GM15510 (cell line): ENCODE results near the gene STEAP1B.

Experiments
- POLR2A ChIP-seq: IDR thresholded peaks from 3 replicates; pipeline ENCODE4 v1.6.1; 2011; ENCODE audit warnings: borderline replicate concordance; ENCODE audit not compliant: insufficient read length; ENCODE audit errors: extremely low read depth

Gene STEAP1B

DNA sequence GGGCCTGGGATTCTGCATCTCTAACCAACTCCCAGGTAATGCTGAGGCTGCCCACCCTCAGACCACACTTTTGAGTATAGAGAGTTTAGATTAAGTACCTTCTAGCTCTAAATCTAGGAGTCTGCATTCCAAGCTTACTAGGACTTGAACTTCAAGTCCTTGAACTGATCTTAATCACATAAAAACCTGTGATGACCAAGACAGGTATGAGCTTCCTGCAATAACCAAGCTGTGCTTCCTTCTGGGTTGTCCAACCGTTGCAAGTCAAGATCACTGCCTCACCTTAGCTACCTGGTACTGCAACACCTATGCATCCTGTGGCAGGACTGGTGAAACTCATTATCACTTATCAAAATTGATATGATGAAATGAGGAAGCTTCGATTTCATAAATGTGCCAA is 110.1 kb downstream of the STEAP1B start:
- no peak for TF ChIP-seq POLR2A

DNA sequence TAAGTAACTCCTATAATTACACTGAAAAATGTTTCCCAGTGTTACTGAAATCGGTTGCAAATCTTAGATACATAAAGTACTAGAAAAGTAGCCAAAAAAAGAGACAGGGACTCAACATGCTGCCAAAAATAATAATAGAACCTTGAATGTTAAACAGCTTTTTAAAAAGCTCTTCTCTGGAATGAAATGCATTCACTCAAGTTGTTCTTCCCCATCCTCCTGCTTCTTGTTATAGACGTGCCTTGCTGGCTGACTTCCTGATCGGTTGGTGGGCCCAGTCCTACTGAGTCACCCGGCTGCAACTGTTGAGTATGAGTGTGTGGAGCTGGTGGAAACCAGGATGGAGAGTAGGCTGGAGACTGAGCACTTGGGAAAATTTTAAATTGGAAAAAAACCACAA is 112.4 kb downstream of the STEAP1B start:
- TF ChIP-seq POLR2A, result no peak

DNA sequence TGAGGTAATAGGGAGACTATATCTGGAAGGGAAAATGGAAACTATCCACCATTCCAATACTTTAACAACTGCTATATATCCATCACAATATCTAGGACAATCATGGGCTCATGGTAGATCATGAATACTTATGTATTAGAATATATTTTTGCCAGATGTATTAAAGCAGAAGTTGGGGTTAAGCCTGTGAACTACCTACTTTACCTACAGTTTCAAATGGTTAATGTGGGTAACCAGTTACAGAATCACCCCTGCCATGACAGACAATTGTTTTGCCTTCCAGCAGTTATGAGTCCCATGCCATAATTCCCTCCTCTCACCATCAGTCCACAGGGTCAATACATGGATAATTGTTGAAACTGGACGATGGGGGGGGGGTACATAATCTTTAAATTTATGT is 113.1 kb downstream of the STEAP1B start:
- no peak for TF ChIP-seq POLR2A

DNA sequence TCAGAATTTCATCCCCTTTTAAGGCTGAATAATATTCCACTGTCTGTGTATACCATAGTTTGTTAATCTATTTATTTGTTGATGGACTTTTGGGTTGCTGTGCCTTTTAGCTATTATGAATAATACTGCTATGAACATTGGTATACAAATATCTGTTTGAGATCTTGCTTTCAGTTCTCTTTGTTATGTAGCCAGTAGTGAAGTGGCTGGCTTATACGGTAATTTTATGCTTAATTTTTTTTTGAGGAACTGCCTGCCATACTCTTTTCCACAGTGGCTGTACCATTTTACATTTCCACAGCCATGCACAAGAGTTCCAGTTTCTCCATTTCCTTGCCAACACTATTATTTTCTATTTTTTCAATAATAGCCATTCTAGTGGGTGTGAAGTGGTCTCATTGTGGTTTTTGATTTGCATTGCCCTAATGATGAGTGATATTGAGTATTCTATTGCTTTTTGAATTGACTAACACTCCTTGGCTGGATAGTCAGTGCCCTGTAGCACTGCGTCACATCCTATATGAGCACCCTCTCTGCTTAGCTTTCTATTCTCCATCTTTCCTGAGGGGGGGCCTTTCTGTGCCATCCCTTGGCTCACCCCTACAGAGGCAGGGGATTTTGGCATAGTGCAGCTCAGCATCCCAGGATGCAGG is 113.7 kb downstream of the STEAP1B start:
- TF ChIP-seq POLR2A, result no peak

DNA sequence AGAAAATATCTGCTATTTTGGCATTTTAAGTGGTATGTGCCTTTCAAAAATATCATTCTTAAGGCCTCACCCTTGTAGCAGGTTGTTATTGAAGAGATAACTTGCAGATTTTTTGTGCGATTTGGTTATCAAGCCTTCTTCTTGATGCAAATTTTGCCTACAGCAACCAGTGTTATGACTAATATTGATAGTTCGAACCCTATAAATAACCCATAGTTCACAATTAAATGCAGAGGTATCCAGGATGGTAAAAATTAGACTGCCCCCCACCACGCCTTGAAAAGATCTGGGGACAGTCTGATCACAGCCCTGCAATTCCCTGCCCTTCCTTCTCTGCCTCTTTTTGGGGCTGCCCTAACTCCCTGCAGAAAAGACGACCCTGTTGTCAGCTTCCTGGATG is 114.7 kb downstream of the STEAP1B start:
- TF ChIP-seq POLR2A, result no peak

DNA sequence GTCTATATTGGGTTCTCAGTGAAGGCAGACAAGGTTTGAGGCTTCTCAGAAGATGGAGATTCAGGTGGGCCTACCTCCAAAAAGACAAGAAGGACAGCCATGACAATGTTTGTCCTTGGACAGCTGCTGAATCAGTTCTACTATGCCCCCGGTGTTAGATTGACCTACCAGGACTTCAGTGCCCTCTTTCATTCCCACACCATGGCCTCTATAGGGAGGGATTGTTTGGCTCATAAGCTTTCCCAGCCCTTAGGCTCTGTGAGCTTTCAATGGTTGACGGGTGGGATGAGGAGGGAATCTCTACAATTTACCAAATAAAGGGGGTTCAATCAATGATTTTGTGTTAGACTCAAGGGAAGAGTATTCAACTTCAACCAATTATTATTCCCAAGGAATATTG is 119.7 kb downstream of the STEAP1B start:
- TF ChIP-seq POLR2A, result no peak

DNA sequence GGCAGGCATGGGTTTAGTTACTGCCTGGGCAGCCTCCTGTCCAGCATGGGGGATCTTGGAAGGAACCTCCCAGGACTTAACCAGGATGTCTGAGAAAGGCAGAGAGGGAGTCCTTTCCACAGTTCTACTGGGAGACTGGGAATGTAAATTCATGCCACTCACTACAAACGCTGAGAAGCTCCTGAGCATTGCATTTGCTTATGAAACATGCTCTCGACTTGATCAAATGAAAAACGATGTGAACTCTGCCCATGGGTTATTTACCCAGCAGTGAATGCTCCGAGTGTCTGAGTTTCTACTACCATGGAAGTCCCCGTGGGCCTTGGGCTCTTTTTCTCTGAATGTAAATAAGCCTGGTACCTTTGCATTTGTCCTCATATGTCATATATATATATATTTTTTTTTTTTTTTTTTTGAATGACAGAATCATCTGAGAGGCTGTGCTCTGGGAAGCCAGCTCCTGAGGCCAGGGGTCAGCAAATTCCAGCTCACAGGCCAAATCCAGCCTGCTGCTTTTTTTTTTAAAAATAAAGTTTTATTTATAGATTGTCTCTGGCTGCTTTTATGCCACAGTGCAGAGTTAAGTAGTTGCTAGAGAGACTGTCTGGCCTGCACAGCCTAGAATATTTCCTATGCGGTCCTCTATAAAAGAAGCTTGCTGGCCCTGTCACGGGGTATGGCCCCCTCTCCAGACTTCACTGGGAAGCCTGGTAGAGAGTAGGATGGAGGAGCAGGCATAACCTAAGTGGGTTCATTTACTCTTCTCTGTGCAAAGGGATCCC is 121.6 kb downstream of the STEAP1B start:
- TF ChIP-seq POLR2A, result no peak

DNA sequence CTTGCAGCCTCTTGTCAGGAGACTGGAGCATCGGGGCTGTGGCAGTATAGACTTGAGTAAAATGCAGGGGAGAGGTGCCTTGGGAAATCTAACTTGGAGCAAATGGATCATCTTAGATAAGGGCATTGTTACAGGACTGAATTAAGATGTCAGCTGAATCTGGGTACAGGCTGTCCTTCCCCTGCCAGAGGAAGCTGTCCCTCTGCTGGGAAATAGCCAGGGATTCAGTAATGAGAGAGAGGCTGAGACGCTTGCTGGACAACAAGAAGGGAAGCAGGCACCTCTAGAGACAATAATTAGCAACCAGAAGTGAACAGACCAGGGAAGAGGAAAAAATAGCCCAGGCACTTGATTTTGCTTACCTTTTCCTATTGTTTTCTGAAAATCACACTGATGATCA is 122.3 kb downstream of the STEAP1B start:
- TF ChIP-seq POLR2A, result no peak

DNA sequence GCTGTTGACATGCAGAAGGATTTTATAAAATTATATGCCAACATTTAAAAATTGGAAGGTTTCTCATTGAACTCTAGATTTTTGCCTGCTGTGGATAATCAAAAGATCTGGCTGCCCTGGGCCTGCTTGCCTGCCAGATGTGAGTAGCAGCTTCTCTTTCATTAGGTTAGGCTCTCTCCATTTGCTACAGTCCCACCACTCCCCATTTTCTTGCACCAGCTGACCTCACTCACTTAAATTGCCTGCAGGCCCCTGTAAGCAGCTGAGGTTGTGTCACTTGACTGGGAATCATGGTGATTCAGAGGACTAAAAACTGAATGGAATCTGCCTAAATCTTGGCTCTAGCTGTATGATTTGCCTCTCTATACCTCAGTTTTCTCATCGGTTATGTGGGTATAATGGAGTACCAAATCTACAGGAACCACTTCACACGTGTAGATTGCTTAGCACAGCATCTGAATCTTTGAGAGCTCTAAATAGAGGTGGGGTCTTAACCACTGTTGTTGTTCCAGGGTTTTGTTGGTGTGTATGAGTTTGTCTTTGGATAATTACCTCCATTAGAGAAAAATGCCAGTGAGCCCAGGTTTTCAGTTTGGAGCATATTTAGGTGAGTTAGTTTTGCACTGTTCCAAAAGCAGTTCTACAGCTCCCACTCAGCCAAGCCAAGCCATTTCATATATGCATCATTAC is 124.5 kb downstream of the STEAP1B start:
- no peak for TF ChIP-seq POLR2A

DNA sequence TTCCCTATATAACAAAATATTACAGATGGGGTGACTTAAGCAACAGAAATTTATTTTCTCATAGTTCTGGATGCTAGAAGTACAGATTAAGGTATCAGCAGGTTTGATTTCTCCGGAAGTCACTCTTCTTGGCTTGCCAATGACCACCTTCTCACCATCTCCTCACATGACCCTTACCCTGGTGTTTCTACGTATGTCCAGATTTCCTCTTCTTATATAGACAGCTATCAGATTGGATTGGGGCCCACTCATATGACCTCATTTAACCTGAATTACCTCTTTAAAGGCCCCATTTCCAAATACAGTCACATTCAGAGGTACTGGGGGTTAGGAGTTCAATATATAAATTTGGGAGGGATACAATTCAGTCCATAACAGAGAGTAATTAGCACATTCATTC is 126.1 kb downstream of the STEAP1B start:
- TF ChIP-seq POLR2A, result no peak

DNA sequence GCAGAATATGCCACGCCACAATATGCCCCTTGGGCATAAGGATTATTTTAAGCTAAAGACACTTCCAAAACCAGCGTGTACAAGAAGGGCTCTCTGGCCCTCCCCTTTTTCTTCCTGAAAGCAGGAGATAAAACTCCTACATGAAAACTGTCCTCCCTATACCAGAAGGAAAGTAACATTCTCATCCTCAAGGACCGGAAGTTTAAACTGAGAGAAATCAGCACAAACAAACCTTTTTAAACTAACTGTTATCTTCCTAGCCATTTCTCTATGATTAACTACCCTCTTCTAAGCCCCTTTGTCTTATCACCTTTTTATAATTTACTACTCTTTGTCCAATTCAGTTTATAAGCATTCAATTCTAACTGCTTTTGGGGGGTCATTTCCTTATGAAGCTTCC is 126.6 kb downstream of the STEAP1B start:
- no peak for TF ChIP-seq POLR2A

DNA sequence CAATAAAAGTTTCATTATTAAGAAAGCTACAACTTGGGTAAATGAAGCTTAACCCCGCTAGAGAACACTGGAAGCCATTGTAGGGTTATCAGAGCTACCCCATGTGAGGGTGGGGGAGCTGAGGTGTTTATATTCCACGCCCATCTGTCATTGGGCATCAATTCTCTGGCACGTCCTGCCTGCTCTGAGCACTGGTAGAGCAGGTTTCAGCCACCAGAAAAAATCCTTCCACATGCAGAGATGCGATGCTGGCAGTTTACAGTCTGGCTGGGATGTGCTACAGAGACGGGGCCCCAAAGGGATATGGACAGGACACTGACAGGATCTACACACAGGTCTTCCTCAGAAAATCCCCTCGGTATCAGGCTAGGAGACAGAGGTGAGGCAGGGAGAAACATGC is 127.1 kb downstream of the STEAP1B start:
- no peak for TF ChIP-seq POLR2A

DNA sequence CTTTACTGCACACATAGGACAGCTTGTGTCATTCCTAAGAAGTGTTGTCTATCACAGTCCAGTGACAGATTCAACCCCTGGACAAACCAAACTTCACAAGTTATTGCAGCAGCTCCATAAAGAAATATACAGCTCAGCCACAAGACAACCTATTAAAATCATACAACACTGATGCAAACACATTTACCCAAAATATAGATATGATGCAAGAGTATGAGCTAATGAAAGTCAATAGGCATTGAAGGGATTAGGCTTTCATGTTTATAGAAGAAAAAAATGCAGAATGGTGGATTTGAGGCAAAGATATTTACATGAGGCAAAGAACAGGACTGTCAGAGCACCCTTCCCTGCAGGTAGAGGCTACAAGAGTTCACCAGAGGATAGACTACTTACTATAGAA is 128.1 kb downstream of the STEAP1B start:
- TF ChIP-seq POLR2A, result no peak
